NCI-H146 treated with DMSO at 0.1 percent for 48 hours (cell line): ENCODE results near the gene DIS3L2.

ENCODE experiments used
- DNase-seq: peaks from one replicate; lab custom pipeline; 2025; ENCODE audit not compliant: unreplicated experiment; lab: John Stamatoyannopoulos, UW

The DIS3L2 gene

GRCh38 chr2:232049350-232049749 lies 87.8 kb downstream of the DIS3L2 start:
- no peak for DNase-seq

- no peak for DNase-seq
These were observed 91.1 kb downstream of the DIS3L2 start for GRCh38 chr2:232052591-232052990.

- DNase-seq, result no peak
These were observed 92.3 kb downstream of the DIS3L2 start for GRCh38 chr2:232053777-232054176.

GRCh38 chr2:232058063-232058877 lies 96.8 kb downstream of the DIS3L2 start:
- no peak for DNase-seq

GRCh38 chr2:232058931-232059330 lies 97.4 kb downstream of the DIS3L2 start:
- no peak for DNase-seq

GRCh38 chr2:232061265-232061664 lies 99.8 kb downstream of the DIS3L2 start:
- no peak for DNase-seq

- DNase-seq, result no peak
These were observed 111.5 kb downstream of the DIS3L2 start for GRCh38 chr2:232073026-232073425.

GRCh38 chr2:232073699-232074098 lies 112.2 kb downstream of the DIS3L2 start:
- DNase-seq, result no peak

GRCh38 chr2:232075080-232075479 lies 113.6 kb downstream of the DIS3L2 start:
- no peak for DNase-seq

- DNase-seq, result no peak
These were observed 114.3 kb downstream of the DIS3L2 start for GRCh38 chr2:232075859-232076258.

GRCh38 chr2:232076272-232076671 lies 114.8 kb downstream of the DIS3L2 start:
- DNase-seq, result no peak

GRCh38 chr2:232076736-232077135 lies 115.2 kb downstream of the DIS3L2 start:
- DNase-seq, result no peak

GRCh38 chr2:232085164-232085563 lies 123.7 kb downstream of the DIS3L2 start:
- peak; percentile 46 for DNase-seq

- DNase-seq, result no peak
These were observed 124.4 kb downstream of the DIS3L2 start for GRCh38 chr2:232085826-232086425.

GRCh38 chr2:232088771-232089170 lies 127.3 kb downstream of the DIS3L2 start:
- no peak for DNase-seq

GRCh38 chr2:232094201-232094600 lies 132.7 kb downstream of the DIS3L2 start:
- DNase-seq, result no peak

GRCh38 chr2:232094883-232095282 lies 133.4 kb downstream of the DIS3L2 start:
- DNase-seq, result no peak

- DNase-seq, result no peak
These were observed 135.7 kb downstream of the DIS3L2 start for GRCh38 chr2:232097260-232097659.

- no peak for DNase-seq
These were observed 136.2 kb downstream of the DIS3L2 start for GRCh38 chr2:232097758-232098157.

- no peak for DNase-seq
These were observed 140.9 kb downstream of the DIS3L2 start for GRCh38 chr2:232102380-232102779.

- DNase-seq, result no peak
These were observed 141.7 kb downstream of the DIS3L2 start for GRCh38 chr2:232103140-232103737.

- no peak for DNase-seq
These were observed 142.6 kb downstream of the DIS3L2 start for GRCh38 chr2:232104076-232104646.
